ENCODE results near the gene GINS3.

GINS3 gene

GRCh38 chr16:58428621-58429542 is 36.6 kb downstream of the GINS3 start:
- DNase-seq: no peak

- DNase-seq: no peak
Measured at GRCh38 chr16:58430718-58431117, 38.4 kb downstream of the GINS3 start.

GRCh38 chr16:58433569-58433951 is 41.3 kb downstream of the GINS3 start:
- no peak for DNase-seq

GRCh38 chr16:58435779-58436178 is 43.5 kb downstream of the GINS3 start:
- DNase-seq: no peak

GRCh38 chr16:58440131-58440530 is 47.9 kb downstream of the GINS3 start:
- no peak for DNase-seq

- DNase-seq: no peak
Measured at GRCh38 chr16:58442547-58442946, 50.3 kb downstream of the GINS3 start.

- no peak for DNase-seq
Measured at GRCh38 chr16:58443783-58444182, 51.5 kb downstream of the GINS3 start.

GRCh38 chr16:58444265-58444664 is 52.0 kb downstream of the GINS3 start:
- no peak for DNase-seq

GRCh38 chr16:58448890-58449289 is 56.6 kb downstream of the GINS3 start:
- DNase-seq: no peak

GRCh38 chr16:58449306-58449705 is 57.0 kb downstream of the GINS3 start:
- DNase-seq: no peak

GRCh38 chr16:58449768-58450167 is 57.5 kb downstream of the GINS3 start:
- no peak for DNase-seq

- no peak for DNase-seq
Measured at GRCh38 chr16:58450590-58450989, 58.3 kb downstream of the GINS3 start.

- no peak for DNase-seq
Measured at GRCh38 chr16:58451265-58451689, 59.0 kb downstream of the GINS3 start.

GRCh38 chr16:58451945-58452401 is 59.7 kb downstream of the GINS3 start:
- DNase-seq: no peak

- DNase-seq: no peak
Measured at GRCh38 chr16:58452640-58453039, 60.4 kb downstream of the GINS3 start.

GRCh38 chr16:58454178-58454577 is 61.9 kb downstream of the GINS3 start:
- no peak for DNase-seq

GRCh38 chr16:58454856-58455255 is 62.6 kb downstream of the GINS3 start:
- no peak for DNase-seq
